Endothelial cell of umbilical vein (primary cell): Measurements from ENCODE around the gene PRICKLE4. TPM values are rescaled to one million over a fixed set of nuclear protein-coding genes. Genes with fewer than 3 reads are reported as not detected.

Source experiments
- BruUV-seq: library from RNA; stranded (reverse); fragments of 400-500 nt; replicated peaks from 2 replicates; lab custom pipeline; 2021; lab: Mats Ljungman, UMichigan
- CTCF ChIA-PET: fragments of 300-600, 350-600 bp; sonication (Branson Sonifier 250); formaldehyde crosslinking; loops from one replicate; lab custom pipeline; 2021; ENCODE audit warnings: antibody characterized with exemption, inconsistent platforms; lab: Charles Lee
- POLR2A ChIA-PET: fragments of 300-600, 350-600 bp; sonication (Branson Sonifier 250); formaldehyde crosslinking; loops from one replicate; lab custom pipeline; 2021; ENCODE audit warnings: antibody characterized with exemption, inconsistent platforms; lab: Charles Lee
- DNase-seq: peaks from one replicate; pipeline ENCODE4 v3.0.0-alpha.2; 2011; ENCODE audit warnings: low read depth, low spot score
- FAIRE-seq: peaks from 2 replicates; lab custom pipeline; 2011; peaks lifted over from hg19 to GRCh38; lab: Jason Lieb, UNC
- H2AFZ ChIP-seq: 2 replicates; pipeline ENCODE4 v1.6.0; 2012; ENCODE audit warnings: low read depth, low read length, control low read depth, inconsistent platforms
- H3K27ac ChIP-seq: 2 replicates; pipeline ENCODE4 v1.5.1; 2011; ENCODE audit warnings: low read depth, mild to moderate bottlenecking, control low read depth, low read length, moderate library complexity; ENCODE audit not compliant: insufficient read depth
- H3K27me3 ChIP-seq, 2 experiments: 2 replicates each; pipeline versions ENCODE4 v1.6.0 to v1.6.1; 2011; ENCODE audit warnings: low read length in 2 of 2, mixed read lengths in 1 of 2; ENCODE audit not compliant: control insufficient read depth in 2 of 2, insufficient read depth in 2 of 2
- H3K36me3 ChIP-seq, 2 experiments: 2 replicates in 1 of 2; 3 replicates in 1 of 2; pipeline ENCODE4 v1.5.1; 2011; ENCODE audit warnings: low read length in 2 of 2, mild to moderate bottlenecking in 1 of 2, moderate library complexity in 1 of 2; ENCODE audit not compliant: control insufficient read depth in 2 of 2, insufficient read depth in 2 of 2; ENCODE audit errors: extremely low read depth in 1 of 2
- H3K4me1 ChIP-seq: 3 replicates; pipeline ENCODE4 v1.5.1; 2011; ENCODE audit warnings: mild to moderate bottlenecking, low read length; ENCODE audit not compliant: control insufficient read depth, insufficient read depth; ENCODE audit errors: extremely low read depth
- H3K4me2 ChIP-seq: 2 replicates; pipeline ENCODE4 v1.6.1; 2011; ENCODE audit warnings: low read length, control low read depth, mixed read lengths; ENCODE audit not compliant: insufficient read depth
- H3K4me3 ChIP-seq, 3 experiments: fragments of 200-600 bp in 1 of 3; sonication (generic), shearing (Covaris generic) in 1 of 3; replicated peaks in 1 of 3; 2 replicates each; pipeline ENCODE4 v1.5.1; 2011 to 2016; ENCODE audit warnings: control low read depth in 3 of 3, low read length in 3 of 3, mild to moderate bottlenecking in 2 of 3, inconsistent platforms in 1 of 3, low read depth in 1 of 3, moderate library complexity in 1 of 3; ENCODE audit not compliant: insufficient read depth in 1 of 3
- H3K79me2 ChIP-seq: 2 replicates; pipeline ENCODE4 v1.6.0; 2012; ENCODE audit warnings: low read length, inconsistent platforms; ENCODE audit not compliant: control insufficient read depth, insufficient read depth
- H3K9ac ChIP-seq: replicated peaks from 2 replicates; pipeline ENCODE3; 2011; ENCODE audit warnings: low read length, control low read depth; ENCODE audit not compliant: insufficient read depth; ENCODE audit errors: extremely low read depth
- H3K9me1 ChIP-seq: replicated peaks from 3 replicates; pipeline ENCODE4 v1.6.0; 2011; ENCODE audit warnings: mild to moderate bottlenecking, low read length; ENCODE audit not compliant: control insufficient read depth, insufficient read depth; ENCODE audit errors: extremely low read depth
- H3K9me3 ChIP-seq: replicated peaks from 2 replicates; pipeline ENCODE4 v1.5.1; 2012; ENCODE audit warnings: low read length, inconsistent platforms; ENCODE audit not compliant: control insufficient read depth, insufficient read depth
- H4K20me1 ChIP-seq: replicated peaks from 2 replicates; pipeline ENCODE3; 2011; ENCODE audit warnings: mild to moderate bottlenecking, low read length; ENCODE audit not compliant: control insufficient read depth, insufficient read depth; ENCODE audit errors: extremely low read depth
- CTCF ChIP-seq, 2 donors: IDR thresholded peaks; 1 replicate in 1 of 2; 2 replicates in 1 of 2; pipeline ENCODE4 v1.5.1; 2011; ENCODE audit warnings: low read length in 2 of 2, mild to moderate bottlenecking in 2 of 2, moderate library complexity in 2 of 2, control low read depth in 1 of 2, inconsistent platforms in 1 of 2, low read depth in 1 of 2; ENCODE audit not compliant: insufficient read depth in 1 of 2; ENCODE audit errors: extremely low read depth in 1 of 2
- EZH2 ChIP-seq: IDR thresholded peaks from 2 replicates; pipeline ENCODE4 v1.6.1; 2012; ENCODE audit warnings: borderline replicate concordance, low read depth, mild to moderate bottlenecking, moderate library complexity, low read length, inconsistent platforms; ENCODE audit not compliant: severe bottlenecking
- FOS ChIP-seq: IDR thresholded peaks from 2 replicates; pipeline ENCODE4 v1.6.1; 2011; ENCODE audit warnings: mild to moderate bottlenecking, low read length, moderate library complexity, borderline replicate concordance; ENCODE audit not compliant: insufficient read depth
- GATA2 ChIP-seq: IDR thresholded peaks from 2 replicates; pipeline ENCODE4 v1.7.0; 2011; ENCODE audit warnings: low read depth, mild to moderate bottlenecking, moderate library complexity, mixed read lengths, low read length; ENCODE audit not compliant: insufficient read length, insufficient read depth
- JUN ChIP-seq: IDR thresholded peaks from 2 replicates; pipeline ENCODE4 v1.6.1; 2011; ENCODE audit warnings: borderline replicate concordance, low read depth; ENCODE audit not compliant: insufficient read length, insufficient read depth
- MAX ChIP-seq: IDR thresholded peaks from 2 replicates; pipeline ENCODE4 v1.6.1; 2011; ENCODE audit not compliant: insufficient read depth, insufficient read length
- MYC ChIP-seq: IDR thresholded peaks from one replicate; pipeline ENCODE4 v1.6.1; 2011; ENCODE audit warnings: mild to moderate bottlenecking, low read depth, low read length
- POLR2A ChIP-seq: IDR thresholded peaks from 2 replicates; pipeline ENCODE4 v1.6.1; 2012; ENCODE audit warnings: low read depth, mild to moderate bottlenecking, control low read depth, low read length
- POLR2AphosphoS5 ChIP-seq: IDR thresholded peaks from 2 replicates; pipeline ENCODE4 v1.6.1; 2012; ENCODE audit warnings: low read depth, mild to moderate bottlenecking, control low read depth, low read length, moderate library complexity; ENCODE audit not compliant: insufficient read depth
- dilution Hi-C: fragments of 300-500 bp; cut with MboI; formaldehyde crosslinking; loops from one replicate; pipeline ENCODE4 v1.15.0; 2019; ENCODE audit warnings: low sequenced_read_pairs; ENCODE audit not compliant: extremely low pct_ligation_motif_present
- intact Hi-C: fragments of 100-400 bp; cut with micrococcal nuclease; formaldehyde crosslinking; loops from one replicate; pipeline ENCODE4 v1.10.0; 2022
- polyA plus RNA-seq, 4 experiments: library from polyadenylated mRNA; depleted of rRNA in 3 of 4; stranded (reverse) in 3 of 4; unstranded in 1 of 4; fragments of >200 nt; gene quantifications; 2 replicates each; pipeline versions ENCODE4 v1.2.1 to v1.2.3, GENCODE V29; 2011 to 2012; ENCODE audit warnings: missing spikeins in 1 of 4
- total RNA-seq: library from RNA; stranded (reverse); gene quantifications from 2 replicates; pipeline ENCODE4 v1.2.3, GENCODE V29; 2021

PRICKLE4 gene
- total and polyA plus RNA-seq, 2 donors (not counting 3 experiments of a cell fraction or from before 2014, with no cell fraction given): 1.0 to 3.3 TPM

GRCh38 chr6:41756354-41756753, 24.2 kb upstream of the PRICKLE4 start:
- intact Hi-C loops: no loop called here
- DNase-seq (no peak), FAIRE-seq (no peak)
- no TSS peak for BruUV-seq
- Histone ChIP-seq H3K4me1 (no peaks in the 10 kb centered on the region), H3K36me3 (no peaks in the 10 kb centered on the region), H3K9me1 (no peaks in the 10 kb centered on the region), H3K4me2 (no peak overlapping the region), H3K27me3 (peaks cover 3 to 7% of the 10 kb centered on the region in 2 experiments), H3K9me3 (no peaks in the 10 kb centered on the region), H3K27ac (no peak overlapping the region), H3K79me2 (no peaks in the 10 kb centered on the region), H4K20me1 (no peaks in the 10 kb centered on the region), H3K9ac (no peak overlapping the region), H3K4me3 (no peak overlapping the region), H2AFZ (no peak overlapping the region)
- ChIA-PET POLR2A (no interaction called here), CTCF (no interaction called here)
- TF ChIP-seq MYC (no peak), MAX (no peak), GATA2 (no peak), EZH2 (no peak), POLR2A (no peak), JUN (no peak), FOS (no peak), CTCF (IDR thresholded peaks at IDR 0.05; ENCODE audit: extremely low read depth in 1 of 2, insufficient read depth in 1 of 2, low read depth in 1 of 2, low read length in 2 of 2) (no peak), POLR2AphosphoS5 (no peak)
- dilution Hi-C loops: no loop called here
